ENCODE data around the gene SMYD1.
"Not testable (repeated sequence)": the region's sequence is repeated elsewhere in the genome, so short reads cannot be mapped to it uniquely, and the experiment has no call there.

Gene SMYD1

GRCh38 chr2:88067598-88067997 is at the start of gene SMYD1:
TSS of gene SMYD1 (plus strand) at chr2:88067825. CDS start at chr2:88067865, 40 bp downstream.
- no peak for DNase-seq (ENCODE audit: low read depth in 2 of 2)

- DNase-seq (ENCODE audit: low read depth in 2 of 2): not testable (repeated sequence)
Observed at GRCh38 chr2:88018077-88018805, 49.4 kb upstream of the SMYD1 start.

- no peak for DNase-seq (ENCODE audit: low read depth in 2 of 2)
Observed at GRCh38 chr2:88018909-88019308, 48.7 kb upstream of the SMYD1 start.

GRCh38 chr2:88019985-88020384 is 47.6 kb upstream of the SMYD1 start:
- DNase-seq (ENCODE audit: low read depth in 2 of 2): no peak

GRCh38 chr2:88022669-88022921 is 45.0 kb upstream of the SMYD1 start:
- DNase-seq (ENCODE audit: low read depth in 2 of 2): no peak

- no peak for DNase-seq (ENCODE audit: low read depth in 2 of 2)
Observed at GRCh38 chr2:88024509-88024908, 43.1 kb upstream of the SMYD1 start.

GRCh38 chr2:88027697-88028389 is 39.8 kb upstream of the SMYD1 start:
- DNase-seq (ENCODE audit: low read depth in 2 of 2): no peak

GRCh38 chr2:88028931-88029330 is 38.7 kb upstream of the SMYD1 start:
- DNase-seq (ENCODE audit: low read depth in 2 of 2): no peak

GRCh38 chr2:88032070-88032702 is 35.4 kb upstream of the SMYD1 start:
- no peak for DNase-seq (ENCODE audit: low read depth in 2 of 2)

- DNase-seq (ENCODE audit: low read depth in 2 of 2): no peak
Observed at GRCh38 chr2:88036182-88036581, 31.4 kb upstream of the SMYD1 start.

GRCh38 chr2:88036606-88037005 is 31.0 kb upstream of the SMYD1 start:
- no peak for DNase-seq (ENCODE audit: low read depth in 2 of 2)

- peak; percentile 90 to 91 for DNase-seq (ENCODE audit: low read depth in 2 of 2)
Observed at GRCh38 chr2:88038263-88039105, 29.1 kb upstream of the SMYD1 start.

GRCh38 chr2:88042476-88042875 is 25.1 kb upstream of the SMYD1 start:
- DNase-seq (ENCODE audit: low read depth in 2 of 2): no peak

- DNase-seq (ENCODE audit: low read depth in 2 of 2): not testable (repeated sequence)
Observed at GRCh38 chr2:88045561-88045960, 22.1 kb upstream of the SMYD1 start.

- DNase-seq (ENCODE audit: low read depth in 2 of 2): no peak
Observed at GRCh38 chr2:88048541-88048940, 19.1 kb upstream of the SMYD1 start.

- no peak for DNase-seq (ENCODE audit: low read depth in 2 of 2)
Observed at GRCh38 chr2:88049622-88050021, 18.0 kb upstream of the SMYD1 start.

GRCh38 chr2:88051792-88052191 is 15.8 kb upstream of the SMYD1 start:
- no peak for DNase-seq (ENCODE audit: low read depth in 2 of 2)

GRCh38 chr2:88053296-88053695 is 14.3 kb upstream of the SMYD1 start:
- DNase-seq (ENCODE audit: low read depth in 2 of 2): peak; percentile 84 to 86

- no peak for DNase-seq (ENCODE audit: low read depth in 2 of 2)
Observed at GRCh38 chr2:88053934-88054781, 13.5 kb upstream of the SMYD1 start.

GRCh38 chr2:88054782-88055370 is 12.7 kb upstream of the SMYD1 start:
- no peak for DNase-seq (ENCODE audit: low read depth in 2 of 2)

Measured in fibroblast of skin of left quadriceps (primary cell).